GM19193 (cell line): ENCODE measurements around the gene MRFAP1.

Experiments used
- POLR2A ChIP-seq: IDR thresholded peaks from 4 replicates; pipeline ENCODE4 v1.6.1; 2011; ENCODE audit not compliant: insufficient read depth, insufficient read length; ENCODE audit errors: extremely low read depth

MRFAP1 gene

GRCh38 chr4:6643141-6643847 lies 2.8 kb downstream of the MRFAP1 start:
- TF ChIP-seq POLR2A, result no peak

- TF ChIP-seq POLR2A, result no peak
Observed at GRCh38 chr4:6644792-6645530, 4.5 kb downstream of the MRFAP1 start.

GRCh38 chr4:6647169-6647568 lies 6.7 kb downstream of the MRFAP1 start:
- no peak for TF ChIP-seq POLR2A

- no peak for TF ChIP-seq POLR2A
Observed at GRCh38 chr4:6647582-6648230, 7.2 kb downstream of the MRFAP1 start.

GRCh38 chr4:6649216-6649615 lies 8.7 kb downstream of the MRFAP1 start:
- TF ChIP-seq POLR2A, result no peak

- no peak for TF ChIP-seq POLR2A
Observed at GRCh38 chr4:6655924-6656323, 15.4 kb downstream of the MRFAP1 start.

GRCh38 chr4:6657242-6658208 lies 17.0 kb downstream of the MRFAP1 start:
- no peak for TF ChIP-seq POLR2A

GRCh38 chr4:6658209-6658595 lies 17.7 kb downstream of the MRFAP1 start:
- TF ChIP-seq POLR2A, result no peak

- no peak for TF ChIP-seq POLR2A
Observed at GRCh38 chr4:6658597-6659075, 18.2 kb downstream of the MRFAP1 start.

GRCh38 chr4:6659897-6660296 lies 19.4 kb downstream of the MRFAP1 start:
- TF ChIP-seq POLR2A, result no peak

GRCh38 chr4:6660430-6660829 lies 19.9 kb downstream of the MRFAP1 start:
- TF ChIP-seq POLR2A, result no peak

GRCh38 chr4:6662591-6662990 lies 22.1 kb downstream of the MRFAP1 start:
- no peak for TF ChIP-seq POLR2A

GRCh38 chr4:6663596-6664393 lies 23.3 kb downstream of the MRFAP1 start:
- no peak for TF ChIP-seq POLR2A

- TF ChIP-seq POLR2A, result no peak
Observed at GRCh38 chr4:6665320-6665654, 24.8 kb downstream of the MRFAP1 start.
